HepG2 (cell line): ENCODE measurements around the gene MED1. TPM values are rescaled to one million over a fixed set of nuclear protein-coding genes. Genes with fewer than 3 reads are reported as not detected.

Experiments
- CHD4 ChIP-seq: fragments of 200-600 bp; sonication (generic); IDR thresholded peaks from 2 replicates; pipeline ENCODE4 v1.7.0; 2017; ENCODE audit warnings: mild to moderate bottlenecking, low read length, borderline replicate concordance
- MXI1 ChIP-seq: IDR thresholded peaks from 3 replicates; pipeline ENCODE4 v1.6.1; 2012; ENCODE audit warnings: low read depth, low read length, inconsistent platforms, borderline replicate concordance
- NPAS2 ChIP-seq: sonication (generic); formaldehyde crosslinking; IDR thresholded peaks from 2 replicates; pipeline ENCODE4 v1.8.0; 2022; ENCODE audit warnings: mild to moderate bottlenecking, missing genetic modification reagents, borderline replicate concordance
- PCBP1 ChIP-seq: fragments of 200-400 bp; formaldehyde crosslinking; IDR thresholded peaks from 2 replicates; pipeline ENCODE4 v1.6.1; 2017; ENCODE audit warnings: mild to moderate bottlenecking, low read depth, low read length, borderline replicate concordance
- RELA ChIP-seq: sonication (generic); formaldehyde crosslinking; IDR thresholded peaks from 2 replicates; pipeline ENCODE4 v1.4.0; 2020; ENCODE audit warnings: missing genetic modification reagents
- SKI ChIP-seq: fragments of 450-650 bp; IDR thresholded peaks from one replicate; pipeline ENCODE4 v1.6.1; 2018; ENCODE audit warnings: mild to moderate bottlenecking; ENCODE audit not compliant: partially characterized antibody
- SRF ChIP-seq: IDR thresholded peaks from 2 replicates; pipeline ENCODE4 v1.6.1; 2011; ENCODE audit warnings: mild to moderate bottlenecking, low read depth, low read length, moderate library complexity
- THAP11 ChIP-seq: IDR thresholded peaks from 2 replicates; pipeline ENCODE4 v1.6.1; 2016; ENCODE audit warnings: missing biosample characterization, missing genetic modification reagents
- ZNF124 ChIP-seq: sonication (generic); formaldehyde crosslinking; IDR thresholded peaks from 2 replicates; pipeline ENCODE4 v1.4.0; 2020; ENCODE audit warnings: missing genetic modification reagents
- ZNF44 ChIP-seq: sonication (generic); formaldehyde crosslinking; IDR thresholded peaks from 2 replicates; pipeline ENCODE4 v1.5.1; 2020; ENCODE audit warnings: mild to moderate bottlenecking, missing genetic modification reagents
- ZNF530 ChIP-seq: sonication (generic); formaldehyde crosslinking; IDR thresholded peaks from 2 replicates; pipeline ENCODE4 v1.5.0; 2020; ENCODE audit warnings: low read depth, mild to moderate bottlenecking, missing genetic modification reagents
- ZNF7 ChIP-seq: IDR thresholded peaks from 2 replicates; pipeline ENCODE4 v1.6.1; 2016; ENCODE audit warnings: missing biosample characterization, missing genetic modification reagents
- polyA plus RNA-seq, 8 experiments: library from polyadenylated mRNA; depleted of rRNA in 3 of 8; stranded (reverse) in 7 of 8; unstranded in 1 of 8; fragments of >200 nt; fragmentation: Illumina TruSeq in 4 of 8; extraction: Trizol in 4 of 8; gene quantifications; 2 replicates each; pipeline versions ENCODE4 v1.2.1 to v1.2.3, GENCODE V29; 2011 to 2016; ENCODE audit warnings: low read depth in 4 of 8, missing spikeins in 1 of 8, mixed read lengths in 1 of 8; ENCODE audit not compliant: insufficient read depth in 1 of 8
- total RNA-seq, 5 experiments: library from RNA; depleted of rRNA; stranded (reverse); fragments of >200 nt; fragmentation: Illumina TruSeq; extraction: Trizol; gene quantifications; 2 replicates each; pipeline ENCODE4 v1.2.3, GENCODE V29; 2016; ENCODE audit warnings: low read depth in 1 of 5
- TF ChIP-seq, protein P1 (sequence below), 2 experiments: fragments of 450-650 bp in 1 of 2; sonication (generic) in 1 of 2; formaldehyde crosslinking in 1 of 2; IDR thresholded peaks; 2 replicates each; pipeline versions ENCODE4 v1.6.1 to v1.8.0; 2016 to 2022; ENCODE audit warnings: antibody characterized with exemption in 1 of 2, mild to moderate bottlenecking in 1 of 2, missing genetic modification reagents in 1 of 2
- TF ChIP-seq, protein P2 (sequence below): sonication (generic); formaldehyde crosslinking; conservative IDR thresholded peaks from 2 replicates; pipeline ENCODE4 v1.4.0; 2020; ENCODE audit warnings: missing genetic modification reagents
- TF ChIP-seq, protein P3 (sequence below): sonication (generic); formaldehyde crosslinking; IDR thresholded peaks from 2 replicates; pipeline ENCODE4 v1.4.0; 2020; ENCODE audit warnings: missing genetic modification reagents

The MED1 gene
- total and polyA plus RNA-seq, 2 of the 13 experiments (the other 11 are each of a cell fraction or from before 2014, with no cell fraction given): 37.5 to 40.1 TPM

DNA sequence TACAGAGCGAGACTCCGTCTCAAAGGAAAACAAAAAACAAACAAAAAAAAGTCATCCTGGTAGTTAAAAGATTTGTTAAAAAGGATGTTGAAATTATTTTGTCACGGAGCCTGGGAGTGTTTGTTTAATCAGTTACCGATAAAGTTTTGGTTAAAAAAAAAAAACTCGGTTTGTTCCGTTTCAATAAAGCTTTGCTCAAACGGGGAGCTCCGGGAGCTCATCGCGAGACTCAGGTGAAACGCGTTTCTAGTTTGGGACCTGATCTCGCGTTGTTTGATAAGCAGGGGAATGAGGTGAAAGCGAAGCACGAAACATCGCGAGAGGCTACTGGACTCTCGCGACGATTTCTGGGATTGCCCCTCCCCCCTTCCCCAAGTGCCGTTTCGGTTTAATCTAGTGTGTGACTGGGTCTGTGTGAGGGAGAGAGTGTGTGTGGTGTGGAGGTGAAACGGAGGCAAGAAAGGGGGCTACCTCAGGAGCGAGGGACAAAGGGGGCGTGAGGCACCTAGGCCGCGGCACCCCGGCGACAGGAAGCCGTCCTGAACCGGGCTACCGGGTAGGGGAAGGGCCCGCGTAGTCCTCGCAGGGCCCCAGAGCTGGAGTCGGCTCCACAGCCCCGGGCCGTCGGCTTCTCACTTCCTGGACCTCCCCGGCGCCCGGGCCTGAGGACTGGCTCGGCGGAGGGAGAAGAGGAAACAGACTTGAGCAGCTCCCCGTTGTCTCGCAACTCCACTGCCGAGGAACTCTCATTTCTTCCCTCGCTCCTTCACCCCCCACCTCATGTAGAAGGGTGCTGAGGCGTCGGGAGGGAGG, 10.3 kb upstream of the MED1 start, which contains the start of gene CDK12 (continued):
- TF ChIP-seq, protein P1, sequence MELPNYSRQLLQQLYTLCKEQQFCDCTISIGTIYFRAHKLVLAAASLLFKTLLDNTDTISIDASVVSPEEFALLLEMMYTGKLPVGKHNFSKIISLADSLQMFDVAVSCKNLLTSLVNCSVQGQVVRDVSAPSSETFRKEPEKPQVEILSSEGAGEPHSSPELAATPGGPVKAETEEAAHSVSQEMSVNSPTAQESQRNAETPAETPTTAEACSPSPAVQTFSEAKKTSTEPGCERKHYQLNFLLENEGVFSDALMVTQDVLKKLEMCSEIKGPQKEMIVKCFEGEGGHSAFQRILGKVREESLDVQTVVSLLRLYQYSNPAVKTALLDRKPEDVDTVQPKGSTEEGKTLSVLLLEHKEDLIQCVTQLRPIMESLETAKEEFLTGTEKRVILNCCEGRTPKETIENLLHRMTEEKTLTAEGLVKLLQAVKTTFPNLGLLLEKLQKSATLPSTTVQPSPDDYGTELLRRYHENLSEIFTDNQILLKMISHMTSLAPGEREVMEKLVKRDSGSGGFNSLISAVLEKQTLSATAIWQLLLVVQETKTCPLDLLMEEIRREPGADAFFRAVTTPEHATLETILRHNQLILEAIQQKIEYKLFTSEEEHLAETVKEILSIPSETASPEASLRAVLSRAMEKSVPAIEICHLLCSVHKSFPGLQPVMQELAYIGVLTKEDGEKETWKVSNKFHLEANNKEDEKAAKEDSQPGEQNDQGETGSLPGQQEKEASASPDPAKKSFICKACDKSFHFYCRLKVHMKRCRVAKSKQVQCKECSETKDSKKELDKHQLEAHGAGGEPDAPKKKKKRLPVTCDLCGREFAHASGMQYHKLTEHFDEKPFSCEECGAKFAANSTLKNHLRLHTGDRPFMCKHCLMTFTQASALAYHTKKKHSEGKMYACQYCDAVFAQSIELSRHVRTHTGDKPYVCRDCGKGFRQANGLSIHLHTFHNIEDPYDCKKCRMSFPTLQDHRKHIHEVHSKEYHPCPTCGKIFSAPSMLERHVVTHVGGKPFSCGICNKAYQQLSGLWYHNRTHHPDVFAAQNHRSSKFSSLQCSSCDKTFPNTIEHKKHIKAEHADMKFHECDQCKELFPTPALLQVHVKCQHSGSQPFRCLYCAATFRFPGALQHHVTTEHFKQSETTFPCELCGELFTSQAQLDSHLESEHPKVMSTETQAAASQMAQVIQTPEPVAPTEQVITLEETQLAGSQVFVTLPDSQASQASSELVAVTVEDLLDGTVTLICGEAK (IDR thresholded peaks at IDR 0.05): peak; percentile 100
- TF ChIP-seq, protein P1 (CRISPR knock-in tag; IDR thresholded peaks at IDR 0.05): peak; percentile 100
- TF ChIP-seq SKI (peak; percentile 21), ZNF7 (no peak), NPAS2 (CRISPR knock-in tag) (no peak), MXI1 (peak; percentile 99), PCBP1 (peak; percentile 94), SRF (peak; percentile 74), RELA (no peak), THAP11 (CRISPR knock-in tag) (peak; percentile 95), ZNF44 (CRISPR knock-in tag) (no peak), ZNF530 (CRISPR knock-in tag) (no peak), ZNF124 (CRISPR knock-in tag) (peak; percentile 72; the same call in 1 of the 2 replicates), CHD4 (peak; percentile 94; the same call in 1 of the 2 replicates)
- TF ChIP-seq, protein P2, sequence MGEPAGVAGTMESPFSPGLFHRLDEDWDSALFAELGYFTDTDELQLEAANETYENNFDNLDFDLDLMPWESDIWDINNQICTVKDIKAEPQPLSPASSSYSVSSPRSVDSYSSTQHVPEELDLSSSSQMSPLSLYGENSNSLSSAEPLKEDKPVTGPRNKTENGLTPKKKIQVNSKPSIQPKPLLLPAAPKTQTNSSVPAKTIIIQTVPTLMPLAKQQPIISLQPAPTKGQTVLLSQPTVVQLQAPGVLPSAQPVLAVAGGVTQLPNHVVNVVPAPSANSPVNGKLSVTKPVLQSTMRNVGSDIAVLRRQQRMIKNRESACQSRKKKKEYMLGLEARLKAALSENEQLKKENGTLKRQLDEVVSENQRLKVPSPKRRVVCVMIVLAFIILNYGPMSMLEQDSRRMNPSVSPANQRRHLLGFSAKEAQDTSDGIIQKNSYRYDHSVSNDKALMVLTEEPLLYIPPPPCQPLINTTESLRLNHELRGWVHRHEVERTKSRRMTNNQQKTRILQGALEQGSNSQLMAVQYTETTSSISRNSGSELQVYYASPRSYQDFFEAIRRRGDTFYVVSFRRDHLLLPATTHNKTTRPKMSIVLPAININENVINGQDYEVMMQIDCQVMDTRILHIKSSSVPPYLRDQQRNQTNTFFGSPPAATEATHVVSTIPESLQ (CRISPR knock-in tag): no peak; the same call in 1 of the 2 replicates
- TF ChIP-seq, protein P3, sequence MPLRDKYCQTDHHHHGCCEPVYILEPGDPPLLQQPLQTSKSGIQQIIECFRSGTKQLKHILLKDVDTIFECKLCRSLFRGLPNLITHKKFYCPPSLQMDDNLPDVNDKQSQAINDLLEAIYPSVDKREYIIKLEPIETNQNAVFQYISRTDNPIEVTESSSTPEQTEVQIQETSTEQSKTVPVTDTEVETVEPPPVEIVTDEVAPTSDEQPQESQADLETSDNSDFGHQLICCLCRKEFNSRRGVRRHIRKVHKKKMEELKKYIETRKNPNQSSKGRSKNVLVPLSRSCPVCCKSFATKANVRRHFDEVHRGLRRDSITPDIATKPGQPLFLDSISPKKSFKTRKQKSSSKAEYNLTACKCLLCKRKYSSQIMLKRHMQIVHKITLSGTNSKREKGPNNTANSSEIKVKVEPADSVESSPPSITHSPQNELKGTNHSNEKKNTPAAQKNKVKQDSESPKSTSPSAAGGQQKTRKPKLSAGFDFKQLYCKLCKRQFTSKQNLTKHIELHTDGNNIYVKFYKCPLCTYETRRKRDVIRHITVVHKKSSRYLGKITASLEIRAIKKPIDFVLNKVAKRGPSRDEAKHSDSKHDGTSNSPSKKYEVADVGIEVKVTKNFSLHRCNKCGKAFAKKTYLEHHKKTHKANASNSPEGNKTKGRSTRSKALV: peak; percentile 39; the same call in 1 of the 2 replicates
